HCT116 (cell line): Measurements from ENCODE around the gene KCNK1. TPM values are rescaled to one million over a fixed set of nuclear protein-coding genes. Genes with fewer than 3 reads are reported as not detected.

Experiments used
- ATAC-seq: fragments of 200-7000 bp; cut with Tn5 transposase; 2 replicates; pipeline ENCODE4 v1.9.1; 2020; ENCODE audit warnings: mild to moderate bottlenecking, moderate library complexity
- BruUV-seq: library from RNA; stranded (reverse); fragments of 400-500 nt; replicated peaks from 2 replicates; lab custom pipeline; 2021; lab: Mats Ljungman, UMichigan
- CTCF ChIA-PET: fragments of 300-600 bp; sonication (Branson Sonifier 250); formaldehyde crosslinking; loops from one replicate; lab custom pipeline; 2021; ENCODE audit warnings: antibody characterized with exemption; lab: Charles Lee
- POLR2A ChIA-PET: fragments of 300-600, 350-600 bp; sonication (Branson Sonifier 250); formaldehyde crosslinking; loops from one replicate; lab custom pipeline; 2021; ENCODE audit warnings: antibody characterized with exemption; lab: Charles Lee
- RAD21 ChIA-PET, 2 experiments: fragments of 300-600 bp; sonication (Branson Sonifier 250); formaldehyde crosslinking; loops; one replicate each; lab custom pipeline; 2023; ENCODE audit warnings: low total read pairs in 2 of 2; ENCODE audit not compliant: uncharacterized antibody in 2 of 2, unreplicated experiment in 2 of 2, low non-redundant PET in 1 of 2; lab: Charles Lee
- DNase-seq: peaks from one replicate; pipeline ENCODE4 v3.0.0-alpha.2; 2010; ENCODE audit warnings: low read depth, low spot score
- H2AFZ ChIP-seq: fragments of 200-600 bp; shearing (Covaris generic), sonication (generic); 2 replicates; pipeline ENCODE4 v1.6.1; 2017; ENCODE audit warnings: low read depth, mixed run types, mixed read lengths, antibody characterized with exemption, low read length; ENCODE audit not compliant: poor library complexity, severe bottlenecking
- H3K27ac ChIP-seq: 2 replicates; pipeline ENCODE4 v1.5.1; 2012; ENCODE audit warnings: low read depth, low read length
- H3K27me3 ChIP-seq: fragments of 200-600 bp; sonication (generic); 2 replicates; pipeline ENCODE4 v1.6.1; 2016; ENCODE audit warnings: mixed run types, low read length, mixed read lengths; ENCODE audit not compliant: insufficient read depth
- H3K36me3 ChIP-seq, 2 experiments: fragments of 200-500 bp in 1 of 2; fragments of 200-600 bp in 1 of 2; sonication (Bioruptor generic) in 1 of 2; sonication (generic) in 1 of 2; 2 replicates each; pipeline versions ENCODE4 v1.5.1 to v1.6.1; 2014 to 2016; ENCODE audit warnings: low read length in 2 of 2, inconsistent platforms in 1 of 2, mixed read lengths in 1 of 2, mixed run types in 1 of 2; ENCODE audit not compliant: insufficient read depth in 2 of 2, control insufficient read depth in 1 of 2
- H3K4me1 ChIP-seq, 2 experiments: fragments of 200-600 bp in 1 of 2; sonication (generic) in 1 of 2; 2 replicates each; pipeline versions ENCODE4 v1.5.1 to v1.6.1; 2012 to 2017; ENCODE audit warnings: low read length in 2 of 2, inconsistent platforms in 1 of 2, mild to moderate bottlenecking in 1 of 2, mixed read lengths in 1 of 2, mixed run types in 1 of 2, moderate library complexity in 1 of 2; ENCODE audit not compliant: insufficient read depth in 2 of 2, control insufficient read depth in 1 of 2
- H3K4me2 ChIP-seq: fragments of 200-600 bp; sonication (generic); 2 replicates; pipeline ENCODE4 v1.6.1; 2017; ENCODE audit warnings: mixed run types, low read length, mixed read lengths
- H3K4me3 ChIP-seq, 2 experiments: fragments of 200-600 bp in 1 of 2; sonication (generic) in 1 of 2; replicated peaks in 1 of 2; 2 replicates each; pipeline ENCODE4 v1.5.1; 2011 to 2016; ENCODE audit warnings: low read length in 2 of 2, control low read depth in 1 of 2, low read depth in 1 of 2, mild to moderate bottlenecking in 1 of 2, mixed read lengths in 1 of 2, mixed run types in 1 of 2
- H3K79me2 ChIP-seq: fragments of 200-600 bp; sonication (generic); 2 replicates; pipeline ENCODE4 v1.6.1; 2017; ENCODE audit warnings: mild to moderate bottlenecking, mixed run types, low read length, moderate library complexity, mixed read lengths; ENCODE audit not compliant: insufficient read depth
- H3K9ac ChIP-seq: fragments of 200-600 bp; sonication (generic); 2 replicates; pipeline ENCODE4 v1.6.1; 2016; ENCODE audit warnings: low read length, mixed read lengths
- H3K9me2 ChIP-seq: fragments of 200-600 bp; sonication (generic), shearing (Covaris generic); 2 replicates; pipeline ENCODE4 v1.6.1; 2017; ENCODE audit warnings: mixed run types, mild to moderate bottlenecking, moderate library complexity; ENCODE audit not compliant: insufficient read depth
- H3K9me3 ChIP-seq, 2 experiments: fragments of 200-500 bp in 1 of 2; fragments of 200-600 bp in 1 of 2; sonication (Bioruptor generic) in 1 of 2; sonication (generic) in 1 of 2; 2 replicates each; pipeline ENCODE4 v1.6.1; 2014 to 2017; ENCODE audit warnings: low read length in 2 of 2, mixed read lengths in 2 of 2, inconsistent platforms in 1 of 2, low read depth in 1 of 2, mild to moderate bottlenecking in 1 of 2, mixed run types in 1 of 2, moderate library complexity in 1 of 2; ENCODE audit not compliant: control insufficient read depth in 1 of 2, insufficient read depth in 1 of 2
- H4K20me1 ChIP-seq: fragments of 200-600 bp; sonication (generic), shearing (Covaris generic); 2 replicates; pipeline ENCODE4 v1.6.1; 2017; ENCODE audit warnings: mixed run types, mild to moderate bottlenecking, moderate library complexity; ENCODE audit not compliant: insufficient read depth
- CBX3 ChIP-seq: IDR thresholded peaks from 2 replicates; pipeline ENCODE4 v1.6.1; 2012; ENCODE audit warnings: low read depth
- CEBPB ChIP-seq: IDR thresholded peaks from 2 replicates; pipeline ENCODE4 v1.6.1; 2012; ENCODE audit warnings: low read depth
- EGR1 ChIP-seq: IDR thresholded peaks from 2 replicates; pipeline ENCODE4 v1.6.1; 2012; ENCODE audit warnings: low read depth
- ELF1 ChIP-seq: IDR thresholded peaks from 2 replicates; pipeline ENCODE4 v1.6.1; 2012; ENCODE audit warnings: low read depth, borderline replicate concordance
- EZH2phosphoT487 ChIP-seq: fragments of 200-600 bp; IDR thresholded peaks from 2 replicates; pipeline ENCODE4 v1.6.1; 2018; ENCODE audit warnings: antibody characterized with exemption, borderline replicate concordance
- FOSL1 ChIP-seq: IDR thresholded peaks from 2 replicates; pipeline ENCODE4 v1.6.1; 2012; ENCODE audit warnings: low read depth
- MAX ChIP-seq: IDR thresholded peaks from 2 replicates; pipeline ENCODE4 v1.6.1; 2012
- POLR2A ChIP-seq: IDR thresholded peaks from 2 replicates; pipeline ENCODE4 v1.7.0; 2011; ENCODE audit warnings: borderline replicate concordance; ENCODE audit not compliant: insufficient read depth, insufficient read length; ENCODE audit errors: extremely low read depth
- POLR2AphosphoS5 ChIP-seq: IDR thresholded peaks from 2 replicates; pipeline ENCODE4 v1.6.1; 2011; ENCODE audit warnings: mild to moderate bottlenecking, low read depth, low read length, moderate library complexity
- RAD21 ChIP-seq: IDR thresholded peaks from 2 replicates; pipeline ENCODE4 v1.6.1; 2012; ENCODE audit warnings: low read depth, mild to moderate bottlenecking
- SIN3A ChIP-seq: IDR thresholded peaks from 2 replicates; pipeline ENCODE4 v1.6.1; 2012; ENCODE audit warnings: low read depth
- SP1 ChIP-seq: IDR thresholded peaks from 2 replicates; pipeline ENCODE4 v1.6.1; 2012; ENCODE audit warnings: low read depth
- SRF ChIP-seq: IDR thresholded peaks from 2 replicates; pipeline ENCODE4 v1.6.1; 2012; ENCODE audit warnings: low read depth
- TCF7L2 ChIP-seq: IDR thresholded peaks from 2 replicates; pipeline ENCODE4 v1.7.0; 2011; ENCODE audit warnings: borderline replicate concordance, inconsistent platforms; ENCODE audit not compliant: insufficient read depth, insufficient read length; ENCODE audit errors: extremely low read depth
- YY1 ChIP-seq: IDR thresholded peaks from 2 replicates; pipeline ENCODE4 v1.6.1; 2011; ENCODE audit warnings: low read length, low read depth, moderate library complexity, mild to moderate bottlenecking; ENCODE audit not compliant: insufficient replicate concordance; ENCODE audit errors: extremely low read depth
- ZBTB33 ChIP-seq: IDR thresholded peaks from 2 replicates; pipeline ENCODE4 v1.6.1; 2011; ENCODE audit warnings: mild to moderate bottlenecking, low read length, moderate library complexity; ENCODE audit not compliant: insufficient replicate concordance; ENCODE audit errors: extremely low read depth
- ZFX ChIP-seq: fragments of 450-650 bp; IDR thresholded peaks from 2 replicates; pipeline ENCODE4 v1.6.1; 2017
- ZNF274 ChIP-seq: fragments of 200-500 bp; sonication (Bioruptor generic); IDR thresholded peaks from 2 replicates; pipeline ENCODE4 v1.6.1; 2014; ENCODE audit warnings: mild to moderate bottlenecking, low read depth, low read length, inconsistent platforms
- intact Hi-C: fragments of 100-400 bp; cut with micrococcal nuclease; formaldehyde crosslinking; loops from 2 replicates; pipeline ENCODE4 v1.10.0; 2022
- total RNA-seq: library from RNA; stranded (reverse); gene quantifications from one replicate; pipeline ENCODE4 v1.2.1, GENCODE V29; 2021; ENCODE audit not compliant: unreplicated experiment
- TF ChIP-seq, protein P1 (sequence below), 3 experiments: fragments of 200-600 bp in 1 of 3; sonication (generic) in 1 of 3; IDR thresholded peaks in 2 of 3; conservative IDR thresholded peaks in 1 of 3; 2 replicates each; pipeline ENCODE4 v1.5.1; 2012 to 2017; ENCODE audit warnings: low read depth in 2 of 3, low read length in 2 of 3, antibody characterized with exemption in 1 of 3, borderline replicate concordance in 1 of 3, control low read depth in 1 of 3, mild to moderate bottlenecking in 1 of 3, mixed read lengths in 1 of 3, mixed run types in 1 of 3, moderate library complexity in 1 of 3; ENCODE audit not compliant: insufficient read depth in 1 of 3
- TF ChIP-seq, protein P2 (sequence below): IDR thresholded peaks from 2 replicates; pipeline ENCODE4 v1.6.1; 2012; ENCODE audit warnings: low read depth

KCNK1 gene
- total RNA-seq, 1 experiment from 2014 or later = 28.4 TPM

DNA sequence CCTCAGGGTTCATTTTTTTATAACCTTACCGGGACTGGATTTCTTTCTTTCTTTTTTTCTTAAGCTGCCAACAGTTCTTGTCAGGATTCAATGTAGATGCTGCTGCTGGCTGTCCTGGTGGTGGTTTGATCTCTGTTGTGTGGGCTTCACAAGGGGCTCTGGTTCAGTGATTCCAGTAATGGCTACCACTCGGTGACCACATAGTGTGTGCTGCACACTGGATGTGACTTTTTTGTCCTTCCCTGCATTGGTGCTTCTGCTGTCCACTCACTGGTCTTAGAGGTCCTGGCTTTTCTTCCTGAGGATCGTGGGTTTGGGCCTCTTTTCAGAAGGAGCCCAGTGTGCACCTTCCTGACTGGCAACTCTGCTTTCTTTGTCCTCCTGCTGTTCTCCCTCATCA lies 18.5 kb downstream of the KCNK1 start:
- BruUV-seq = no TSS peak
- ChIA-PET POLR2A (no interaction called here), CTCF (no interaction called here), RAD21 (no interaction called here)
- peaks cover 0 to 3% of the 10 kb centered on the region in 2 experiments; a peak in 2 of 4 replicates for H3K36me3 ChIP-seq
- H3K4me2 ChIP-seq = no peak overlapping the region
- H3K27me3 ChIP-seq = no peaks in the 10 kb centered on the region
- peaks cover 39% of the 10 kb centered on the region; the same call in 1 of the 2 replicates for H3K79me2 ChIP-seq
- ATAC-seq (no peak), DNase-seq (no peak)
- H2AFZ ChIP-seq = no peak overlapping the region
- H3K4me3 ChIP-seq = no peak overlapping the region
- no peak overlapping the region for H3K9ac ChIP-seq
- intact Hi-C loops = no loop called here
- H3K9me3 ChIP-seq = no peaks in the 10 kb centered on the region
- H3K4me1 ChIP-seq = peaks cover 14 to 19% of the 10 kb centered on the region in 2 experiments
- no peaks in the 10 kb centered on the region for H3K9me2 ChIP-seq
- TF ChIP-seq CBX3 (no peak), ELF1 (no peak), SIN3A (no peak), CEBPB (no peak), FOSL1 (no peak), ZNF274 (no peak), ZBTB33 (no peak), POLR2AphosphoS5 (no peak), SP1 (no peak), YY1 (no peak), SRF (no peak), ZFX (no peak), TCF7L2 (no peak), EGR1 (no peak), RAD21 (no peak), POLR2A (no peak), EZH2phosphoT487 (no peak), MAX (no peak)
- TF ChIP-seq, protein P1, sequence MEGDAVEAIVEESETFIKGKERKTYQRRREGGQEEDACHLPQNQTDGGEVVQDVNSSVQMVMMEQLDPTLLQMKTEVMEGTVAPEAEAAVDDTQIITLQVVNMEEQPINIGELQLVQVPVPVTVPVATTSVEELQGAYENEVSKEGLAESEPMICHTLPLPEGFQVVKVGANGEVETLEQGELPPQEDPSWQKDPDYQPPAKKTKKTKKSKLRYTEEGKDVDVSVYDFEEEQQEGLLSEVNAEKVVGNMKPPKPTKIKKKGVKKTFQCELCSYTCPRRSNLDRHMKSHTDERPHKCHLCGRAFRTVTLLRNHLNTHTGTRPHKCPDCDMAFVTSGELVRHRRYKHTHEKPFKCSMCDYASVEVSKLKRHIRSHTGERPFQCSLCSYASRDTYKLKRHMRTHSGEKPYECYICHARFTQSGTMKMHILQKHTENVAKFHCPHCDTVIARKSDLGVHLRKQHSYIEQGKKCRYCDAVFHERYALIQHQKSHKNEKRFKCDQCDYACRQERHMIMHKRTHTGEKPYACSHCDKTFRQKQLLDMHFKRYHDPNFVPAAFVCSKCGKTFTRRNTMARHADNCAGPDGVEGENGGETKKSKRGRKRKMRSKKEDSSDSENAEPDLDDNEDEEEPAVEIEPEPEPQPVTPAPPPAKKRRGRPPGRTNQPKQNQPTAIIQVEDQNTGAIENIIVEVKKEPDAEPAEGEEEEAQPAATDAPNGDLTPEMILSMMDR (IDR thresholded peaks at IDR 0.05 in 2 of 3, conservative IDR thresholded peaks at IDR 0.05 in 1 of 3; ENCODE audit: borderline replicate concordance in 1 of 3, insufficient read depth in 1 of 3, low read depth in 2 of 3, low read length in 2 of 3) = no peak
- TF ChIP-seq, protein P2, sequence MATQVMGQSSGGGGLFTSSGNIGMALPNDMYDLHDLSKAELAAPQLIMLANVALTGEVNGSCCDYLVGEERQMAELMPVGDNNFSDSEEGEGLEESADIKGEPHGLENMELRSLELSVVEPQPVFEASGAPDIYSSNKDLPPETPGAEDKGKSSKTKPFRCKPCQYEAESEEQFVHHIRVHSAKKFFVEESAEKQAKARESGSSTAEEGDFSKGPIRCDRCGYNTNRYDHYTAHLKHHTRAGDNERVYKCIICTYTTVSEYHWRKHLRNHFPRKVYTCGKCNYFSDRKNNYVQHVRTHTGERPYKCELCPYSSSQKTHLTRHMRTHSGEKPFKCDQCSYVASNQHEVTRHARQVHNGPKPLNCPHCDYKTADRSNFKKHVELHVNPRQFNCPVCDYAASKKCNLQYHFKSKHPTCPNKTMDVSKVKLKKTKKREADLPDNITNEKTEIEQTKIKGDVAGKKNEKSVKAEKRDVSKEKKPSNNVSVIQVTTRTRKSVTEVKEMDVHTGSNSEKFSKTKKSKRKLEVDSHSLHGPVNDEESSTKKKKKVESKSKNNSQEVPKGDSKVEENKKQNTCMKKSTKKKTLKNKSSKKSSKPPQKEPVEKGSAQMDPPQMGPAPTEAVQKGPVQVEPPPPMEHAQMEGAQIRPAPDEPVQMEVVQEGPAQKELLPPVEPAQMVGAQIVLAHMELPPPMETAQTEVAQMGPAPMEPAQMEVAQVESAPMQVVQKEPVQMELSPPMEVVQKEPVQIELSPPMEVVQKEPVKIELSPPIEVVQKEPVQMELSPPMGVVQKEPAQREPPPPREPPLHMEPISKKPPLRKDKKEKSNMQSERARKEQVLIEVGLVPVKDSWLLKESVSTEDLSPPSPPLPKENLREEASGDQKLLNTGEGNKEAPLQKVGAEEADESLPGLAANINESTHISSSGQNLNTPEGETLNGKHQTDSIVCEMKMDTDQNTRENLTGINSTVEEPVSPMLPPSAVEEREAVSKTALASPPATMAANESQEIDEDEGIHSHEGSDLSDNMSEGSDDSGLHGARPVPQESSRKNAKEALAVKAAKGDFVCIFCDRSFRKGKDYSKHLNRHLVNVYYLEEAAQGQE = no peak
- TF ChIP-seq, all 23 proteins: peak for 0
- H3K27ac ChIP-seq = no peak overlapping the region
- H4K20me1 ChIP-seq = no peaks in the 10 kb centered on the region
